ENCODE data around the gene CDC42EP4. TPM values are rescaled to one million over a fixed set of nuclear protein-coding genes. Genes with fewer than 3 reads are reported as not detected.

The CDC42EP4 gene
- total RNA-seq, 2 experiments from 2014 or later, result not detected

DNA sequence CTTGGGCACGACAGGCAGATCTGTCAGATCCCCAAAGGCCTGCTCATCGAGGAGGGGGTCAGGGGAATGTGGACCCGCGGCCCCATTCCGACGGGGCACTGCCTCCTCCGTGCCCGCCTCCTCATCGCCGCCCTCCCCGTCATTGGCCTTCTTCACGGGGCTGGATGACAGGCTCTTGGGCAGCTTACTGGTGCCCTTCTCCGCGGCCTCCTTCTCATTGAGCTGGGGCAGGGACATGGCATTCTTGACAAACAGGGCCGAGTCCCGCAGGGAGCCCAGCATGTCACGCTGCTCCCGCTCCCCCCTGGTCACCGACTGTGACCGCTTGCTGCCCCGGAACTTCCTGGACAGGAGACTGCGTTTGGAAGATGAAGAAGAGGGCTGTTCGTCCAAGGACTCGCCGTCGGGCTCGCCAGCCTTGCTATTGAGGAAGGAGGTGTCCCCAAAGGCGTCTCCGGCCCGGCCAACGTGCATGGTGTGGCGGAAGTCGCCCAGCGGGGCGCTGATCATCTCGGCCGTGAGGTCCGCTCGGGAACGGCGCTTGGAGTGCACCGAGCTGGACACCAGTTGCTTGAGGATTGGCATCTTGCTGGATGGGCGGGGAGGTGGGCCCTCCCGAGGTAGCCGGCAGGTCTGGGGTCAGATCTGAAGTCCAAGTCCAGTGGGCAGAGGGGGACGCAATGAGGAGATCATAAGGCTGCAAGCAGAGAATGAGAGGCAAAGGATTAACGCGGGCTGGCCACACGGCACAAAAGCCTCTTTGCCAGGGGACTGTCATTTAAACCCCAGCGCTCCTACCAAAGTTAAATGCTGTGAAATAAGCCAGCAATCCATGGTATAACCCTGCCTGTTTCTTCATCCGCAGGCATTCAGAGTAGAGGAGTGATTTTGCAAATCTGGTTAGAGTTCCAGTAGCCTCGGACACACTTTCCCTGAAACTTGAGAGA, 25.6 kb downstream of the CDC42EP4 start:
- CTCF ChIA-PET (ENCODE audit: unreplicated experiment), result no interaction called here

GRCh38 chr17:73285603-73285908, 26.2 kb downstream of the CDC42EP4 start:
- no peak overlapping the region for H3K4me3 ChIP-seq (ENCODE audit: low read depth, low read length, poor library complexity, severe bottlenecking)
- no peaks in the 10 kb centered on the region for H4K20me1 ChIP-seq (ENCODE audit: insufficient read depth, low read length)
- H3K4me2 ChIP-seq (ENCODE audit: low read length), result no peak overlapping the region
- no TSS peak for BruUV-seq (replicated peaks)
- intact Hi-C loops (cut with micrococcal nuclease; ENCODE audit: unreplicated experiment), result no loop called here
- POLR2A ChIA-PET, result no interaction called here
- H3K27ac ChIP-seq (ENCODE audit: low read depth, low read length, poor library complexity, severe bottlenecking), result no peak overlapping the region
- H3K79me2 ChIP-seq (ENCODE audit: insufficient read depth, low read depth, low read length), result no peaks in the 10 kb centered on the region
- CTCF ChIA-PET (ENCODE audit: unreplicated experiment), result no interaction called here
- no peaks in the 10 kb centered on the region for H3K36me3 ChIP-seq (ENCODE audit: insufficient read depth, low read length)
- no peaks in the 10 kb centered on the region for H3K9me3 ChIP-seq (ENCODE audit: low read length)
- H2AFZ ChIP-seq (ENCODE audit: low read length), result no peak overlapping the region
- H3K4me1 ChIP-seq (ENCODE audit: insufficient read depth, low read length, poor library complexity, severe bottlenecking), result no peaks in the 10 kb centered on the region
- TF ChIP-seq EZH2phosphoT487 (IDR thresholded peaks at IDR 0.05; ENCODE audit: borderline replicate concordance, low read depth, low read length), result no peak
- TF ChIP-seq CTCF (conservative IDR thresholded peaks at IDR 0.05; ENCODE audit: low read length), result no peak
- no peaks in the 10 kb centered on the region for H3K9me2 ChIP-seq (ENCODE audit: insufficient read depth, low read length)
- no peak for DNase-seq (ENCODE audit: low spot score)

More for the DNA sequence above, 25.6 kb downstream of the CDC42EP4 start:
- Histone ChIP-seq H3K9me2 (ENCODE audit: insufficient read depth, low read length) (no peaks in the 10 kb centered on the region), H3K4me3 (ENCODE audit: low read depth, low read length, poor library complexity, severe bottlenecking) (no peak overlapping the region), H3K4me2 (ENCODE audit: low read length) (no peak overlapping the region), H3K27ac (ENCODE audit: low read depth, low read length, poor library complexity, severe bottlenecking) (no peak overlapping the region), H2AFZ (ENCODE audit: low read length) (no peak overlapping the region), H3K79me2 (ENCODE audit: insufficient read depth, low read depth, low read length) (no peaks in the 10 kb centered on the region), H3K9me3 (ENCODE audit: low read length) (no peaks in the 10 kb centered on the region), H3K36me3 (ENCODE audit: insufficient read depth, low read length) (no peaks in the 10 kb centered on the region), H3K4me1 (ENCODE audit: insufficient read depth, low read length, poor library complexity, severe bottlenecking) (no peaks in the 10 kb centered on the region), H4K20me1 (ENCODE audit: insufficient read depth, low read length) (no peaks in the 10 kb centered on the region)
- DNase-seq (ENCODE audit: low spot score), result no peak
- intact Hi-C loops (cut with micrococcal nuclease; ENCODE audit: unreplicated experiment), result no loop called here
- POLR2A ChIA-PET, result no interaction called here
- TF ChIP-seq EZH2phosphoT487 (IDR thresholded peaks at IDR 0.05; ENCODE audit: borderline replicate concordance, low read depth, low read length) (no peak), CTCF (conservative IDR thresholded peaks at IDR 0.05; ENCODE audit: low read length) (no peak)
- no TSS peak for BruUV-seq (replicated peaks)

- Histone ChIP-seq H4K20me1 (ENCODE audit: insufficient read depth, low read length) (no peaks in the 10 kb centered on the region), H3K9me2 (ENCODE audit: insufficient read depth, low read length) (no peaks in the 10 kb centered on the region), H3K27ac (ENCODE audit: low read depth, low read length, poor library complexity, severe bottlenecking) (no peak overlapping the region), H3K79me2 (ENCODE audit: insufficient read depth, low read depth, low read length) (no peaks in the 10 kb centered on the region), H3K36me3 (ENCODE audit: insufficient read depth, low read length) (no peaks in the 10 kb centered on the region), H2AFZ (ENCODE audit: low read length) (no peak overlapping the region), H3K4me3 (ENCODE audit: low read depth, low read length, poor library complexity, severe bottlenecking) (no peak overlapping the region), H3K9me3 (ENCODE audit: low read length) (no peaks in the 10 kb centered on the region), H3K4me1 (ENCODE audit: insufficient read depth, low read length, poor library complexity, severe bottlenecking) (no peaks in the 10 kb centered on the region), H3K4me2 (ENCODE audit: low read length) (no peak overlapping the region)
- DNase-seq (ENCODE audit: low spot score), result no peak
- ChIA-PET CTCF (ENCODE audit: unreplicated experiment) (no interaction called here), POLR2A (interaction anchor here (0.9 kb wide), 1 partner anchor 26 kb away, joined by 3 read pairs; no protein-coding TSS in a partner anchor)
- no TSS peak for BruUV-seq (replicated peaks)
- TF ChIP-seq CTCF (conservative IDR thresholded peaks at IDR 0.05; ENCODE audit: low read length), result no peak
- no peak for TF ChIP-seq EZH2phosphoT487 (IDR thresholded peaks at IDR 0.05; ENCODE audit: borderline replicate concordance, low read depth, low read length)
- intact Hi-C loops (cut with micrococcal nuclease; ENCODE audit: unreplicated experiment), result no loop called here
Observed at GRCh38 chr17:73284906-73285602, 26.7 kb downstream of the CDC42EP4 start.
